Thyroid gland (tissue), 4 donors: ENCODE data around the gene AHR. TPM values are rescaled to one million over a fixed set of nuclear protein-coding genes. Genes with fewer than 3 reads are reported as not detected.

ENCODE experiments used
- DNase-seq, 2 donors: peaks; one replicate each; pipeline ENCODE4 v3.0.0-alpha.2; 2019
- H3K27ac ChIP-seq, 3 donors: fragments of 200-600 bp; sonication (generic); 1 replicate in 2 of 3; 2 replicates in 1 of 3; pipeline ENCODE4 v1.5.1; 2016 to 2019; ENCODE audit warnings: mild to moderate bottlenecking in 1 of 3, moderate library complexity in 1 of 3
- H3K27me3 ChIP-seq: fragments of 200-600 bp; sonication (generic); one replicate; pipeline ENCODE4 v1.5.1; 2019
- H3K36me3 ChIP-seq, 2 donors: fragments of 200-600 bp; sonication (generic); one replicate each; pipeline ENCODE4 v1.5.1; 2016 to 2019
- H3K4me1 ChIP-seq, 2 donors: fragments of 200-600 bp; sonication (generic); one replicate each; pipeline ENCODE4 v1.5.1; 2017 to 2019
- H3K4me3 ChIP-seq, 3 donors: fragments of 200-600 bp; sonication (generic); replicated peaks in 1 of 3; 1 replicate in 2 of 3; 2 replicates in 1 of 3; pipeline ENCODE4 v1.5.1; 2016; ENCODE audit warnings: mild to moderate bottlenecking in 1 of 3
- H3K9me3 ChIP-seq: fragments of 200-600 bp; sonication (generic); one replicate; pipeline ENCODE4 v1.5.1; 2017
- CTCF ChIP-seq, 6 experiments: fragments of 200-600 bp in 3 of 6; fragments of 450-650 bp in 3 of 6; sonication (generic) in 3 of 6; IDR thresholded peaks; one replicate each; pipeline ENCODE4 v1.5.1; 2016 to 2019; ENCODE audit warnings: antibody characterized with exemption in 6 of 6, mild to moderate bottlenecking in 2 of 6, inconsistent platforms in 1 of 6, moderate library complexity in 1 of 6
- POLR2A ChIP-seq, 2 donors: fragments of 450-650 bp; IDR thresholded peaks; one replicate each; pipeline ENCODE4 v1.6.1; 2017; ENCODE audit warnings: antibody characterized with exemption in 2 of 2, mild to moderate bottlenecking in 2 of 2, moderate library complexity in 1 of 2
- WGBS, 2 donors: methylation state at CpG; one replicate each; pipeline ENCODE4 v1.1.5; 2017; 5-methylcytosine and 5-hydroxymethylcytosine counted together
- intact Hi-C: fragments of 100-400 bp; cut with DNase I; formaldehyde crosslinking; loops from one replicate; pipeline ENCODE4 v1.15.1; 2023
- total RNA-seq, 4 donors: library from RNA; depleted of rRNA; stranded (reverse); fragments of >200 nt; gene quantifications; one replicate each; pipeline ENCODE4 v1.2.3, GENCODE V29; 2016

AHR gene
- 100 to 1,000 TPM in 1 of 4 donors, 10 to 100 TPM in 3; 68.3 to 127 (median 84.7) TPM for total RNA-seq

- WGBS, 2 donors = 13 to 22% methylated on average over 7 to 11 of the region's 46 CpGs
- Histone ChIP-seq H3K36me3 (no peaks in the 10 kb centered on the region), H3K27me3 (no peaks in the 10 kb centered on the region), H3K4me1 (peaks cover 6 to 7% of the 10 kb centered on the region in 2 donors), H3K4me3 (peak within 1 kb of the TSS; percentile 49 to 99 (median 91)), H3K9me3 (no peaks in the 10 kb centered on the region), H3K27ac (peak within 1 kb of the TSS; percentile 85 to 94 (median 89))
- peak; percentile 93 to 94 for DNase-seq
- intact Hi-C loops = no loop called here
- TF ChIP-seq POLR2A (IDR thresholded peaks at IDR 0.05) (peak; percentile 91 to 95), CTCF (IDR thresholded peaks at IDR 0.05) (no peak)
Measured at GRCh38 chr7:17298102-17298839, at the start of gene AHR. AHR (plus strand) TSS chr7:17298652; CDS start chr7:17299265, 613 bp downstream.

GRCh38 chr7:17253885-17254284 lies 44.6 kb upstream of the AHR start:
- TF ChIP-seq CTCF (IDR thresholded peaks at IDR 0.05) (no peak), POLR2A (IDR thresholded peaks at IDR 0.05) (no peak)
- Histone ChIP-seq H3K9me3 (no peaks in the 10 kb centered on the region), H3K27ac (no peak overlapping the region), H3K4me3 (no peak overlapping the region), H3K36me3 (no peaks in the 10 kb centered on the region), H3K27me3 (no peaks in the 10 kb centered on the region), H3K4me1 (no peaks in the 10 kb centered on the region)
- no peak for DNase-seq
- 91 to 94% methylated on average over 3 of the region's 3 CpGs for WGBS, 2 donors
- intact Hi-C loops = no loop called here

- H3K9me3 ChIP-seq = no peaks in the 10 kb centered on the region
- DNase-seq = no peak
- H3K27me3 ChIP-seq = no peaks in the 10 kb centered on the region
- no peaks in the 10 kb centered on the region for H3K4me1 ChIP-seq
- no peak overlapping the region for H3K4me3 ChIP-seq
- TF ChIP-seq CTCF (IDR thresholded peaks at IDR 0.05) (no peak), POLR2A (IDR thresholded peaks at IDR 0.05) (no peak)
- intact Hi-C loops = no loop called here
- H3K36me3 ChIP-seq = no peaks in the 10 kb centered on the region
- no peak overlapping the region for H3K27ac ChIP-seq
- WGBS, 2 donors = 91 to 97% methylated on average over 1 of the region's 1 CpG
Measured at GRCh38 chr7:17255926-17256325, 42.5 kb upstream of the AHR start.

GRCh38 chr7:17256375-17256774 lies 42.1 kb upstream of the AHR start:
- H3K4me1 ChIP-seq = no peaks in the 10 kb centered on the region
- no peaks in the 10 kb centered on the region for H3K9me3 ChIP-seq
- no peak overlapping the region for H3K27ac ChIP-seq
- no peak for TF ChIP-seq POLR2A (IDR thresholded peaks at IDR 0.05)
- no peak for TF ChIP-seq CTCF (IDR thresholded peaks at IDR 0.05)
- H3K4me3 ChIP-seq = no peak overlapping the region
- no peak for DNase-seq
- H3K36me3 ChIP-seq = no peaks in the 10 kb centered on the region
- no peaks in the 10 kb centered on the region for H3K27me3 ChIP-seq
- intact Hi-C loops = no loop called here
- WGBS, 2 donors = 50 to 72% methylated on average over 2 of the region's 2 CpGs

GRCh38 chr7:17266565-17266964 lies 31.9 kb upstream of the AHR start:
- intact Hi-C loops = no loop called here
- TF ChIP-seq CTCF (IDR thresholded peaks at IDR 0.05) (no peak), POLR2A (IDR thresholded peaks at IDR 0.05) (no peak)

More at GRCh38 chr7:17266565-17266964, 31.9 kb upstream of the AHR start:
- no peaks in the 10 kb centered on the region for H3K4me1 ChIP-seq
- no peaks in the 10 kb centered on the region for H3K9me3 ChIP-seq
- DNase-seq = no peak
- no peak overlapping the region for H3K27ac ChIP-seq
- no peaks in the 10 kb centered on the region for H3K36me3 ChIP-seq
- no peaks in the 10 kb centered on the region for H3K27me3 ChIP-seq
- no peak overlapping the region for H3K4me3 ChIP-seq
